ENCODE results near the gene ACBD4. TPM values are rescaled to one million over a fixed set of nuclear protein-coding genes. Genes with fewer than 3 reads are reported as not detected.
A peak's percentile ranks its signal among the peaks of the same experiment; 100 is the strongest.

Gene ACBD4
- total RNA-seq, 6 experiments from 2014 or later: 5.0 to 8.0 (median 6.5) TPM

DNA sequence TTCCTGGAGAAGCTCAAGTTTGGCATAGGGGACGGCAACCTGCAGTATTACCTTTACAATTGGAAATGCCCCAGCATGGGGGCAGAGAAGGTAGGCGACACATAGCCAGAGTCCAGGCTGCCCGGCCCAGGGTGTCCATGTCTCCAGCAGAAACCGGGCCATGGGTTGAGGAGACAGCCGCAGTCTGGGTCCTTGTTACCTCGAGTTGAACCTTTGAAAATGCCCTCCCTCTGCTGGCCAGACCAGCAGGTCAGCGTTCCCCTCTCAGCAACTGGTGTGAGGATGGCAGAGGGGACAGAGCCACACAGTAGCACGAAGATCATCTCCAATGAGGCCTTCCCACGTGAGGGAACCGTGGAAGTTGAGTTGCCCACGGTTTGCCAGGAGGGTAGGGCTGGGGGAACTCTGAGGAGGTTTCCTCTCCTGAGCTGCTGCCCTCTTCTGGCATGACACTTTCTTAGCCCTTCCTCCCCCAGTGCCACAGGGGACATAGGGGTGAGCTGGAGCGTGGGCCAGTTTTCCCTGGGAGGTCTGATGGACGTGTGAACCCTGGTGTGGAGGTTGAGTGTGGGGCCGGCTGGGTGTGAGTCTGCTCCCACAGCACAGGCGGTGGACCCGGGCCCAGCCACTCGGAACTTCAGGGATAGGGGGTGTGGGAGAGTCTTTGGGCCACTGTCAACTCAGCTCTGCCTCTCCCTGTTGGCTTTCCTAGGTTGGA lies 30.4 kb upstream of the ACBD4 start:
- peaks cover 8% of the 10 kb centered on the region for H3K27me3 Mint-ChIP-seq (ENCODE audit: insufficient read depth)

GRCh38 chr17:45106096-45106495 lies 29.4 kb upstream of the ACBD4 start:
- no peak for DNase-seq
- Mint-ChIP-seq H3K36me3 (ENCODE audit: low read depth) (peaks cover 25% of the 10 kb centered on the region), H3K27me3 (ENCODE audit: insufficient read depth) (peaks cover 8% of the 10 kb centered on the region), H3K27ac (peak overlapping the region; percentile 30; the same call in 1 of the 2 replicates), H3K4me1 (ENCODE audit: low read depth) (peaks cover 6% of the 10 kb centered on the region), H3K4me3 (no peak overlapping the region), H3K9me3 (no peaks in the 10 kb centered on the region)
- no peak for TF ChIP-seq CTCF (IDR thresholded peaks at IDR 0.05)

More for the DNA sequence above, 30.4 kb upstream of the ACBD4 start:
- Mint-ChIP-seq H3K4me3 (no peak overlapping the region), H3K9me3 (no peaks in the 10 kb centered on the region), H3K4me1 (ENCODE audit: low read depth) (peaks cover 6% of the 10 kb centered on the region), H3K27ac (no peak overlapping the region), H3K36me3 (ENCODE audit: low read depth) (peaks cover 25% of the 10 kb centered on the region)
- DNase-seq: no peak
- TF ChIP-seq CTCF (IDR thresholded peaks at IDR 0.05): peak; percentile 38; the same call in 1 of the 2 replicates

GRCh38 chr17:45106582-45106981 lies 28.9 kb upstream of the ACBD4 start:
- Mint-ChIP-seq H3K4me1 (ENCODE audit: low read depth) (peaks cover 6% of the 10 kb centered on the region), H3K4me3 (no peak overlapping the region), H3K27ac (peak overlapping the region; percentile 30; the same call in 1 of the 2 replicates), H3K9me3 (no peaks in the 10 kb centered on the region), H3K36me3 (ENCODE audit: low read depth) (peaks cover 25% of the 10 kb centered on the region), H3K27me3 (ENCODE audit: insufficient read depth) (peaks cover 10% of the 10 kb centered on the region)
- no peak for TF ChIP-seq CTCF (IDR thresholded peaks at IDR 0.05)
- DNase-seq: no peak

DNA sequence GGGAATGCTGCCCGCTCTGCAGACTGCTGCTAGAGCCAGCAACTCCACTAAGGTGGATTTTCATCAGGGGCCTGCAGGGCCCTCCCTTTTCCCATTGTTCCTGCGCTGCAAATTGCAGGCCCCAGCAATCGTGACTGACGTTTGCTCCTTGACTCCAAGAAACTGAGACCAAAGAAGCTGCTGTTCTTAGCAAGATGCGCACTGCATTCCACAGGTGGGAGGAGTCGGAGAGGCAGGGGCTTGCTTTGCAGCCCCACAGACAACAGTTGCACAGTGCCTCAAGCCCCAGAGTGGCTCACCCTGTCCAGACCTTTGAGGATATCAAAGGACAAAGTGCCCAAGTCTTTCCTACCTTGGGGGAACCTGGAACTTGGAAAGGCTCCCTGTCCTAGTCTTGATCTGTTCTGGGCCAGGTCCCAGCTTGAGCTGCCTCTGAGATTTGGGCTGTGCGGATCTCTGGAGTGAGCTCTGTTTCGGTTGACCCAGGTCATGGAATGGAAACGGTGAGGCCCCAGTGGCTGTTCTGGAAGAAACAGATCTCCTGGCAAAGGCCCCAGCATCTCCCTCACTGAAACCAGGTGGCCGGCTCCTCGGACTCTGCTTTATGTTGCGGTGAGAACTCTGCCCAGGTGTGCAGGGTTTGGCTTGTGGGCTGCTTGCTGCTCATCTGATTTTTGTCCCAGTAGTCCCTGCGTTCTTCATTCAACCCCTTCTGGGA lies 28.0 kb upstream of the ACBD4 start:
- Mint-ChIP-seq H3K27me3 (ENCODE audit: insufficient read depth) (peaks cover 9% of the 10 kb centered on the region), H3K36me3 (ENCODE audit: low read depth) (peaks cover 21% of the 10 kb centered on the region), H3K4me1 (ENCODE audit: low read depth) (peaks cover 3% of the 10 kb centered on the region), H3K4me3 (no peak overlapping the region), H3K9me3 (no peaks in the 10 kb centered on the region), H3K27ac (no peak overlapping the region)
- no peak for TF ChIP-seq CTCF (IDR thresholded peaks at IDR 0.05)
- no peak for DNase-seq

DNA sequence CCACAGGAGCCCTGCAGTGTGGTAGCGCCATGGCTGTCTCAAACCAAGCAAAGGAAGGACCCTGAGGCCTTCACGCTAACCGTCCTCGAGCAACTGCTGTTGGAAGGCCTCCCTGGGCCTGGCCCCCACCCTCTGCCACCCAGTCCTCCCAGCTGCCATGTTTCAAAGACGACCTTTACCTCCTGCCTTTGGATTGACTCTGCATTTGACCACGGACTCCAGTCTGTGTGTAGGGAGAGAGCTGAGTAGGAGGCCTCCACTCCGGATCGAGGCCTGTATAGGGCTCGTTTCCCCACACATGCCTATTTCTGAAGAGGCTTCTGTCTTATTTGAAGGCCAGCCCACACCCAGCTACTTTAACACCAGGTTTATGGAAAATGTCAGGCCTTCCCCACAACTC lies 27.4 kb upstream of the ACBD4 start:
- no peaks in the 10 kb centered on the region for H3K4me1 Mint-ChIP-seq (ENCODE audit: low read depth)
- peaks cover 20% of the 10 kb centered on the region for H3K36me3 Mint-ChIP-seq (ENCODE audit: low read depth)
- H3K27ac Mint-ChIP-seq: peak overlapping the region; percentile 38; the same call in 1 of the 2 replicates
- no peak for DNase-seq
- peaks cover 8% of the 10 kb centered on the region for H3K27me3 Mint-ChIP-seq (ENCODE audit: insufficient read depth)
- TF ChIP-seq CTCF (IDR thresholded peaks at IDR 0.05): no peak
- H3K9me3 Mint-ChIP-seq: no peaks in the 10 kb centered on the region
- H3K4me3 Mint-ChIP-seq: no peak overlapping the region; the same call in 1 of the 2 replicates
